CD14-positive monocyte (primary cell): ENCODE measurements around the gene RABL6. TPM values are rescaled to one million over a fixed set of nuclear protein-coding genes. Genes with fewer than 3 reads are reported as not detected.
"Not testable (repeated sequence)": the region's sequence is repeated elsewhere in the genome, so short reads cannot be mapped to it uniquely, and the experiment has no call there.

Source experiments
- DNase-seq, 3 donors: peaks; one replicate each; pipeline ENCODE4 v3.0.0-alpha.2; 2011 to 2022
- H2AFZ ChIP-seq: 2 replicates; pipeline ENCODE4 v1.6.0; 2012; ENCODE audit warnings: mild to moderate bottlenecking, low read depth, low read length, inconsistent platforms; ENCODE audit not compliant: insufficient read depth, poor library complexity, severe bottlenecking
- H3K27ac ChIP-seq, 2 donors: 1 replicate in 1 of 2; 2 replicates in 1 of 2; pipeline ENCODE4 v1.5.1; 2012 to 2013; ENCODE audit warnings: low read length in 2 of 2, control low read depth in 1 of 2, inconsistent platforms in 1 of 2, low read depth in 1 of 2, mild to moderate bottlenecking in 1 of 2
- H3K27me3 ChIP-seq, 2 donors: one replicate each; pipeline versions ENCODE4 v1.6.0 to v1.6.1; 2011 to 2013; ENCODE audit warnings: low read length in 2 of 2; ENCODE audit not compliant: control insufficient read depth in 2 of 2, insufficient read depth in 2 of 2
- H3K36me3 ChIP-seq, 2 donors: replicated peaks in 1 of 2; 1 replicate in 1 of 2; 2 replicates in 1 of 2; pipeline versions ENCODE4 v1.5.1 to v1.6.1; 2012 to 2013; ENCODE audit warnings: low read length in 2 of 2, control low read depth in 1 of 2, inconsistent platforms in 1 of 2, mild to moderate bottlenecking in 1 of 2; ENCODE audit not compliant: insufficient read depth in 2 of 2, control insufficient read depth in 1 of 2
- H3K4me1 ChIP-seq, 2 donors: 1 replicate in 1 of 2; 2 replicates in 1 of 2; pipeline versions ENCODE4 v1.5.1 to v1.6.1; 2012 to 2013; ENCODE audit warnings: low read length in 2 of 2, control low read depth in 1 of 2, inconsistent platforms in 1 of 2, mild to moderate bottlenecking in 1 of 2, moderate library complexity in 1 of 2; ENCODE audit not compliant: insufficient read depth in 2 of 2, control insufficient read depth in 1 of 2
- H3K4me2 ChIP-seq: replicated peaks from 2 replicates; pipeline ENCODE3; 2012; ENCODE audit warnings: low read length, moderate library complexity, mild to moderate bottlenecking; ENCODE audit not compliant: poor library complexity, severe bottlenecking; ENCODE audit errors: extremely low read depth
- H3K4me3 ChIP-seq, 3 experiments: fragments of 200-600 bp in 1 of 3; sonication (generic) in 1 of 3; replicated peaks in 1 of 3; 1 replicate in 2 of 3; 2 replicates in 1 of 3; pipeline ENCODE4 v1.5.1; 2011 to 2013; ENCODE audit warnings: low read length in 3 of 3, mild to moderate bottlenecking in 3 of 3, control low read depth in 2 of 3, low read depth in 2 of 3, inconsistent platforms in 1 of 3, moderate library complexity in 1 of 3
- H3K79me2 ChIP-seq: 2 replicates; pipeline ENCODE4 v1.6.0; 2012; ENCODE audit warnings: mild to moderate bottlenecking, control low read depth, inconsistent platforms, low read length, moderate library complexity; ENCODE audit not compliant: insufficient read depth
- H3K9ac ChIP-seq: 2 replicates; pipeline ENCODE4 v1.6.0; 2017; ENCODE audit warnings: low read length, mild to moderate bottlenecking; ENCODE audit not compliant: insufficient read depth, poor library complexity, severe bottlenecking
- H3K9me3 ChIP-seq, 2 donors: replicated peaks in 1 of 2; 1 replicate in 1 of 2; 2 replicates in 1 of 2; pipeline versions ENCODE4 v1.5.1 to v1.6.1; 2012 to 2013; ENCODE audit warnings: low read length in 2 of 2, control low read depth in 1 of 2; ENCODE audit not compliant: control insufficient read depth in 1 of 2, insufficient read depth in 1 of 2
- H4K20me1 ChIP-seq: 2 replicates; pipeline ENCODE4 v1.6.0; 2012; ENCODE audit warnings: mild to moderate bottlenecking, low read length, control low read depth, moderate library complexity; ENCODE audit not compliant: insufficient read depth
- H3K27ac Mint-ChIP-seq, 7 donors: one replicate each; pipeline ENCODE4 v1.8.0; 2020; ENCODE audit warnings: mild to moderate bottlenecking in 7 of 7, mixed read lengths in 7 of 7, moderate library complexity in 6 of 7, inconsistent platforms in 2 of 7
- H3K27me3 Mint-ChIP-seq, 3 donors: one replicate each; pipeline ENCODE4 v1.8.0; 2021 to 2022; ENCODE audit warnings: low read depth in 3 of 3, mild to moderate bottlenecking in 3 of 3, mixed read lengths in 3 of 3, moderate library complexity in 3 of 3, inconsistent platforms in 1 of 3
- H3K36me3 Mint-ChIP-seq, 2 donors: one replicate each; pipeline ENCODE4 v1.8.0; 2020; ENCODE audit warnings: mixed read lengths in 2 of 2, inconsistent platforms in 1 of 2, mild to moderate bottlenecking in 1 of 2
- H3K4me1 Mint-ChIP-seq: one replicate; pipeline ENCODE4 v1.8.0; 2020; ENCODE audit warnings: mild to moderate bottlenecking, mixed read lengths
- H3K4me3 Mint-ChIP-seq, 2 donors: one replicate each; pipeline ENCODE4 v1.8.0; 2020; ENCODE audit warnings: mild to moderate bottlenecking in 2 of 2, mixed read lengths in 2 of 2, moderate library complexity in 1 of 2
- H3K9me3 Mint-ChIP-seq, 7 donors: one replicate each; pipeline ENCODE4 v1.8.0; 2020 to 2022; ENCODE audit warnings: mixed read lengths in 7 of 7, mild to moderate bottlenecking in 6 of 7, moderate library complexity in 6 of 7, inconsistent platforms in 2 of 7
- CTCF ChIP-seq: fragments of 200-600 bp; IDR thresholded peaks from one replicate; pipeline ENCODE4 v1.8.0; 2022; ENCODE audit warnings: antibody characterized with exemption, mild to moderate bottlenecking
- WGBS: methylation state at CpG from one replicate; pipeline ENCODE4 v1.1.5; 2013; ENCODE audit warnings: missing lambda C conversion rate; ENCODE audit not compliant: insufficient coverage; 5-methylcytosine and 5-hydroxymethylcytosine counted together
- intact Hi-C, 2 donors: fragments of 100-400 bp; cut with micrococcal nuclease; formaldehyde crosslinking; loops; one replicate each; pipeline versions ENCODE4 v1.15.0 to v1.15.1; 2023
- polyA plus RNA-seq, 3 donors: library from polyadenylated mRNA; depleted of rRNA in 1 of 3; unstranded in 2 of 3; stranded (reverse) in 1 of 3; fragments of 300-500 nt in 2 of 3; fragments of >200 nt in 1 of 3; fragmentation: Illumina TruSeq in 2 of 3; gene quantifications; 1 replicate in 2 of 3; 2 replicates in 1 of 3; pipeline ENCODE4 v1.2.3, GENCODE V29; 2012 to 2021

RABL6 gene
- polyA plus RNA-seq, 3 donors, result 6.7 to 30.9 (median 8.1) TPM

GRCh38 chr9:136764301-136764891 lies 43.4 kb upstream of the RABL6 start, which contains the start of gene LCN15:
Gene LCN15 (minus strand): TSS chr9:136764518. CDS start chr9:136764488, 30 bp downstream.
- Histone ChIP-seq H3K4me3 (no peak within 1 kb of the TSS), H3K9me3 (no peaks in the 10 kb centered on the region), H2AFZ (no peak within 1 kb of the TSS), H3K4me1 (no peaks in the 10 kb centered on the region), H3K36me3 (no peaks in the 10 kb centered on the region), H3K79me2 (no peaks in the 10 kb centered on the region), H4K20me1 (no peaks in the 10 kb centered on the region), H3K9ac (no peak within 1 kb of the TSS), H3K27me3 (no peaks in the 10 kb centered on the region), H3K4me2 (no peak within 1 kb of the TSS), H3K27ac (no peak within 1 kb of the TSS)
- no peak within 1 kb of the TSS for H3K4me3 Mint-ChIP-seq
- H3K9me3 Mint-ChIP-seq, result peaks cover 0 to 2% (median 0%) of the 10 kb centered on the region in 7 donors
- H3K27me3 Mint-ChIP-seq, result peaks cover 10 to 23% (median 20%) of the 10 kb centered on the region in 3 donors
- peak within 1 kb of the TSS in 1 of 7 donors; percentile 31 for H3K27ac Mint-ChIP-seq
- H3K4me1 Mint-ChIP-seq, result peaks cover 13% of the 10 kb centered on the region
- no peaks in the 10 kb centered on the region for H3K36me3 Mint-ChIP-seq
- no peak for DNase-seq
- TF ChIP-seq CTCF, result no peak
- 92% methylated on average over 9 of the region's 14 CpGs for WGBS
- intact Hi-C loops, result no loop called here

- Histone ChIP-seq H3K27ac (no peak overlapping the region), H3K4me1 (no peaks in the 10 kb centered on the region), H3K36me3 (no peaks in the 10 kb centered on the region), H3K9me3 (no peaks in the 10 kb centered on the region), H3K79me2 (no peaks in the 10 kb centered on the region), H2AFZ (no peak overlapping the region), H3K4me3 (no peak overlapping the region), H4K20me1 (no peaks in the 10 kb centered on the region), H3K27me3 (no peaks in the 10 kb centered on the region), H3K9ac (no peak overlapping the region), H3K4me2 (no peak overlapping the region)
- H3K36me3 Mint-ChIP-seq, result no peaks in the 10 kb centered on the region
- no peak for TF ChIP-seq CTCF
- no peak overlapping the region for H3K27ac Mint-ChIP-seq
- intact Hi-C loops, result no loop called here
- peaks cover 13% of the 10 kb centered on the region for H3K4me1 Mint-ChIP-seq
- DNase-seq, result no peak
- 97% methylated on average over 8 of the region's 14 CpGs for WGBS
- H3K9me3 Mint-ChIP-seq, result peaks cover 0 to 2% (median 0%) of the 10 kb centered on the region in 7 donors
- H3K4me3 Mint-ChIP-seq, result no peak overlapping the region
- H3K27me3 Mint-ChIP-seq, result peaks cover 10 to 27% (median 20%) of the 10 kb centered on the region in 3 donors
Measured at GRCh38 chr9:136765041-136765440, 42.7 kb upstream of the RABL6 start.

GRCh38 chr9:136765745-136766409 lies 41.9 kb upstream of the RABL6 start:
- H3K9ac ChIP-seq, H3K4me2 ChIP-seq, H3K36me3 ChIP-seq, H3K4me3 ChIP-seq, H3K9me3 Mint-ChIP-seq, H3K4me3 Mint-ChIP-seq, H3K36me3 Mint-ChIP-seq, H3K27ac ChIP-seq, H2AFZ ChIP-seq, H3K27me3 ChIP-seq, intact Hi-C loops, DNase-seq, H3K4me1 ChIP-seq, H4K20me1 ChIP-seq, H3K9me3 ChIP-seq, H3K79me2 ChIP-seq: not testable (repeated sequence)
- WGBS, result 78% methylated on average over 6 of the region's 14 CpGs
- peak overlapping the region in 2 of 7 donors; percentile 52 to 62 for H3K27ac Mint-ChIP-seq
- H3K4me1 Mint-ChIP-seq, result peaks cover 11% of the 10 kb centered on the region
- peaks cover 12 to 28% (median 22%) of the 10 kb centered on the region in 3 donors for H3K27me3 Mint-ChIP-seq
